Measurements from ENCODE around the gene SLC2A13.

The SLC2A13 gene

GRCh38 chr12:40013292-40013691 is 92.6 kb downstream of the SLC2A13 start:
- DNase-seq, result no peak
- in situ Hi-C loops (cut with MboI; ENCODE audit: low pct_unique_long_range_greater_than_20kb, low sequenced_read_pairs), result no loop called here

DNA sequence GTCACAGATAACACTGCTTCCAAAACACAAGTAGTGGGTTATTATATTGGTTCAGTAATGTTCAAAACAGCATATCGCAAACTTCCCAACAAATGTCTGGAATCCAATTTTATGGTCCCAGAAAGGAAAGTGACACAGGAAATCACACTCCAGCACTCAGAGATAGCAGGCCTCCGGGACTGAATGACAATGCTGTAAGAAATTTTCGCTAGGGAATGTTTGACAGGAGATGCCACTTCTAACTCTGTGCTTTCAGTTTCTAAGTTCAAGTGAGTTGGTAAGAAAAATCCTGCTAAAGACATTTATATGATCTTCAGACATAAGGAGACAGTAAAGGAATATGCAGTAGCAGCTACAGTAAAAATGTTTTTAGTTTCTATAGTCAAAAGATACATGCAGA is 93.2 kb downstream of the SLC2A13 start:
- no peak for DNase-seq
- in situ Hi-C loops (cut with MboI; ENCODE audit: low pct_unique_long_range_greater_than_20kb, low sequenced_read_pairs), result no loop called here

DNA sequence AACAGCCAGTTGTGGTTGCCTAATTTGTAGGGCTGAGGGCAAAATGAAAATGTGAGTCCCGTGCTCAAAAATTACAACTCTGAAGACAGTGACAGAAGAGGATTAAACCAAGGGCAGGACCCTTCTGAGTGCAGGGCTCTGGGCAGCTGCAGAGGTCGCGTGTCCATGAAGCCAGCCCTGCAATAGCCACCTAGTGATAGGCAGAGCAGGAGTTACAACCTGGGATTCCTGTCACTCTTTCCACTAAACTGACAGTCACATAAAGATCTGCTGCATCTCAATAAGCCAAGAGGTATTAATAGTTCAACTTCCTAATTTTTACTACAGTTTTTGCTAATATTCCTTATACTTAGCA is 94.1 kb downstream of the SLC2A13 start:
- DNase-seq, result no peak
- in situ Hi-C loops (cut with MboI; ENCODE audit: low pct_unique_long_range_greater_than_20kb, low sequenced_read_pairs), result no loop called here

DNA sequence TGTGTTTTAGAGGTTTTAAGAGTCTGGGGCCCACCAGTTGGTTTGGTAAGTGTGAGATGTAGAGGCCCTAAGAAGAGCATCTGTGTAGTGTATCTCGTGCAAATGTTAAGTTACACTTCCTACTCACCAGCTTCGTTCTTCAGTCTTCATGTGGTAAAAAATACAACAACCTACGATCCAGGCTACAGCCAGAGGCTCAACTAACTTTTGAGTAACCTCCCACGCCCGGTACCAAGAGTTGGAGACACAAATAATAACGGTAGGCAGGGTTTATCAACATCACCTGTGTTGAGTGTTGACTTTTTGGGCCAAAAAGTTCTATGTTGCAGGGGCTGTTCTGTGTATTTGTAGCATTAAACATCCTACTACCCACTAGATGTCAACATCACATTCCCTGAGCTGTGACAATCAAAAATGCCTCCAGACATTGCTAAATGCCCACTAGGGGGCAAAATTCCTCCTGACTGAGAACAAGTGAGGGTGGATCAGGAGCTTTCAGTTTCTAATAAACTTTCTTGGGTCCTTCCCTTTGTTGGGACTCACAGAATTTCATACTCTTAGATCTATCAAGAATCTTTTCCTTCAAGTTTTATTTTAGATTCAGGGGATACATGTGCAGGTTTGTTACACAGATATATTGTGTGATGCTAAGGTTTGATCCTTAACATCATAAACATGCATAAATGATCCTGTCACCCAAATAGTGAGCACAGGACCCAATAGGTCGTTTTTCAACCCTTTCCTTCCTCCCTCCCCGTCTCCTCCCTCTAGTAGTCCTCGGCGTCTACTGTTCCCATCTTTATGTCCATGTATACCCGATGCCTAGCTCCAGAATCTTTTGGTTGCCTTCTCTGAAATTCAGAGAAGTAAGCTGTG is 94.7 kb downstream of the SLC2A13 start:
- peak; percentile 70 for DNase-seq
- in situ Hi-C loops (cut with MboI; ENCODE audit: low pct_unique_long_range_greater_than_20kb, low sequenced_read_pairs), result no loop called here

GRCh38 chr12:40002178-40003169 is 103.4 kb downstream of the SLC2A13 start:
- in situ Hi-C loops (cut with MboI; ENCODE audit: low pct_unique_long_range_greater_than_20kb, low sequenced_read_pairs), result no loop called here
- no peak for DNase-seq

DNA sequence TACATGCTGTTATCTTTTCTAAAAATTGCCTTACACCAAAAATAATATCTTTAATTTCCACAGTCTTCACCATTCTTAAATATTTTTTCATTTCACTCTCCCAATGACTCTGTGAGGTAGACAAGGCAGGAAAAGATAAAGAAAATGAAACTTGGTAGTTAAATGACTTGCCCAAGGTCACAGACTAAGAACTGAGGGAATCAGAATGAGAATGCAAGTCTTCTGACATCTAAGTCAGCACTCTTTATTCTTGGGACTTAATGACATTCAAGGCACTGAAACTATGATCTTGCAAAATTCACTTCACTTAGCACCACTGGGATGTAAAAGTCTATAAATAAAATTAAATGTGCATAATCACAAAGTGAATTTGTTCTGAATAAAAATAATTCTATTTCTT is 104.5 kb downstream of the SLC2A13 start:
- in situ Hi-C loops (cut with MboI; ENCODE audit: low pct_unique_long_range_greater_than_20kb, low sequenced_read_pairs), result no loop called here
- no peak for DNase-seq

DNA sequence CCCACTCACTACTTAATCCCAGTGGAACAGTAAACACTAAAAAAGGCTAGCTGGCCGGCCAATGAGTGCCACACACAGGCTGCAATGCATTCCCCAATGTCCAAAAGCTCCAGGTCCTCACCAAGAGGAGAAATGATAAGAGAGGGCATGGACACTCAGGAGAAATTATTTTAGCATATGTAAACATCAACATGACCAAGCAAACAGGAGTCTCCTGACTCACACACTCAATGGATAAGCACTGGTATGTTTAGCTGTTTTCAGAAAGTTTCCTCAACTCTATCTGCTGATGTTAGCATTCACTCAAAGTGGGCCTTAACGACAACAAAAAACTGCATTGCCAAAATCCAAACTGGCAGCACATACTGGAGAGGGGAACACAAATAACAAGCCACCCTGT is 105.0 kb downstream of the SLC2A13 start:
- DNase-seq, result no peak
- in situ Hi-C loops (cut with MboI; ENCODE audit: low pct_unique_long_range_greater_than_20kb, low sequenced_read_pairs), result no loop called here

DNA sequence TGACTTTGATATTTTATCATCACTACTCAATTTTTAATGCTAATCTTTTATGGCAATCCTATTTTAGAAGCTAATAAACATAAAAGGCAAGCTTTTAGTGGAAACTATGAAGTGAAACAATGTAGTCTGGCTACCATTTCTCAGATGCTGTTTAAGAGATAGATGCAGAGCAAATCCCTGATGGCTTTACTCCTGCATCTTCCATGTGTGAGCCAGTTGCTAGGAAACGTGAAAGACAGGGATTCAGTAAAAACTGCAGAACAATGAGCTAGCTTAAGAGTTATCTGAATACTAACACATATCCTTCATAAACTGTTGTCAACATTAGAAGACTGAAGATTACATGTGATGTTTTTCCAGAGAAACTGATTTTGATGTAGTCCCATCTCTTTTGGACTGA is 112.6 kb downstream of the SLC2A13 start:
- in situ Hi-C loops (cut with MboI; ENCODE audit: low pct_unique_long_range_greater_than_20kb, low sequenced_read_pairs), result no loop called here
- DNase-seq, result no peak

DNA sequence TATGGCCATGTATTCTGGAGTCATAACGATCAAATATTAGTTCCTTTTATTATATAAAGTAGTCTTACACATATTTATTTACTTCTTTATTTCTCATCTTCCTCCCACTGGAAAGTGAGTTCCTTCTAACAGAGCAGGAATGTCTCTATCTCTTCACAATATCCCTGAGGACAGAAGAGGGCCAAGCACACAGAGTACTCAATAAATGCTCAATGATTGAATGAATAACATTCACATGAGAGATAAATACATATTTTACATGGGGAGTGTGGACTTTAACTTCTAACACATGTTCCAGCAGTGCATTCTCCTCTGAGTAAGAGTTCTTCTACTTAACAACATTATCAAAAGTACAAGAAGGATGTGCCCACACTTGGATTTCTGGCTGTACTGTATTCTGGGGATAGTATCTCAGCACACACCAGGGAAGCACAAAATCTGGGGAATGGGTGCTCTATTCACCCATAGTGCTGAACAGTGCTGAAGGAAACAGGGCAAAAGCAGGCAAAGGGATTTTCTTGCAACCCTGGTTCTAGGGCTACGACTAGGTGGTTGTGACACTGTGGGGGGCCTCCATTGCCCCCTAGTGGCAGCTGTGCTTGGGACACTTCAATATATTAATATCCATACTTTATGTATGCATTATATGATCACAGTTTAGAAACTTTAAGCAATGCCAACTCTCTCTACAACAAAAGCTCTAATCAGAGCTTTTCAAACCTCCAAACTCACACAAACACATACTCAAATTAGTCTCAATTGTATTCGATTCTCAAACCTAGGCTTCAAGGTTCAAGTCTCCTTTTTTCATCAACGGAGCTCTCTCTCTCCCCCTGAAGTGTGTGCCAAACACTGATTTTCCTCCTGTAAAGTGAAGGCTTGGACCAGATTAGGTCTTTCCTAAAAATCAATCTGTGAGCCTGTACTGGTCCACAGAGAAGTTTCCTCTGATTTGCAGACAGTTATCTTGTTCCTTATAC is 115.5 kb downstream of the SLC2A13 start:
- DNase-seq, result peak; percentile 65
- in situ Hi-C loops (cut with MboI; ENCODE audit: low pct_unique_long_range_greater_than_20kb, low sequenced_read_pairs), result no loop called here

- in situ Hi-C loops (cut with MboI; ENCODE audit: low pct_unique_long_range_greater_than_20kb, low sequenced_read_pairs), result no loop called here
Observed at GRCh38 chr12:39989501-39989900, 116.4 kb downstream of the SLC2A13 start.

DNA sequence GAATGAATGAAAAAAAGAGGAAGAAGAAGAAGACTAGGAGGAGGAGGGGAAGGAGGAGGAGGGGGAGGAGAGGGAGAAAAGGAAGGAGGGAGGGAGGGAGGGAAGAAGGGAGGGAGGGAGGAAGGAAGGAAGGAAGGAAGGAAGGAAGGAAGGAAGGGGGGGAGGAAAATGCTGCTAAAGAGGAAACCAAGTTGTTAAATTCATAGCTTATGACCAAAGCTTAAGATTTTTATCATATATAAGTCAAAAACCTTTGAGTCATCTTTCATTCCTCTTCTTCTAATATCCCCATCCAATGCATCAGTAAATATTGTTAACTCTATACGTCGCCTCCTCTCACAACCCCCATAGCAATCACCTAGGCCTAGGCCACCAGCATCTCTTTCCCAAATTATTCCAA is 117.3 kb downstream of the SLC2A13 start:
- in situ Hi-C loops (cut with MboI; ENCODE audit: low pct_unique_long_range_greater_than_20kb, low sequenced_read_pairs), result no loop called here
- DNase-seq, result no peak

More at GRCh38 chr12:39989501-39989900, 116.4 kb downstream of the SLC2A13 start:
- no peak for DNase-seq

GRCh38 chr12:39986674-39987073 is 119.2 kb downstream of the SLC2A13 start:
- no peak for DNase-seq
- in situ Hi-C loops (cut with MboI; ENCODE audit: low pct_unique_long_range_greater_than_20kb, low sequenced_read_pairs), result no loop called here

DNA sequence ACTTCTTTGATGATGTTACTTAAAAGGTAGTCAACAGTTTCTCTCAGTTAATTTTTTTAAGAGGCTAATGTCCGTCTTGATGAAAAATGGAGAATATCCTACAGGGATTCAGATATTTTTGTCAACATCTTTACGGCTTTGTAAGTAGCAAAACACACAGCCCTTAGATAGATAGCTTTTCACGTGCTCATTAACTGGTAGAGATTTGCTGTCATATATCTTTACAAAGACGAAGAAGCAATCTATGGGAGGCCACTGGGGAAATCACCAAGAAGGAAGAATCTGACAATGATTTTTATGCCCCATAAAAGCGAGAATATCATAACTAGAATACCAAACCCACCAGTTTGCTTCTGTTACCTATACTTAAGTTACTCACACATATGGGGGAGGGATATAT is 121.2 kb downstream of the SLC2A13 start:
- in situ Hi-C loops (cut with MboI; ENCODE audit: low pct_unique_long_range_greater_than_20kb, low sequenced_read_pairs), result no loop called here

DNA sequence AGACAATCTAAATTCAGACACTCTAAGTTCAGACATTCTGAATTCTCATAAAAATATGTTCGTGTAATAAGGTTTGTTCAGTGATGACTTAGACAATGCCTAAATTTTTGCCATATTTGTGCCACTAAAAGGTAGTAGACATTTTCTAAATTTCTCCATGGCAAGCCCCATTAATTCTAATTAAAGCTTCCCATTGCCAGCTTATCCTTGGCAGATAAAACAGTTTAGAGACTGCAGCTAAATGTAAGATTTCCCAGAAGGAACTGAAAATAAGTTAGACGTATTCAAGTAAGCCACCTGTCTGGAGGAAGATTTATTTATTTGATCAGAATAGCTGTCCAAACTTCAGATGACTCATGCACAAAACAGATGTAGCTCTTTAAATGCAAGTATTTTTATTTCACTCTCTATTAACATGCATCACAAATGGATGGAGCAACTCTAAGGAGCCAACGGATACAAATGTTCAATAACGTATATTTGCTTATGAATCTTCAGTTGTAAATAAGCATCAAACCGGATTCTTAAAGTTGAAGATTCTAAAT is 130.4 kb downstream of the SLC2A13 start:
- in situ Hi-C loops (cut with MboI; ENCODE audit: low pct_unique_long_range_greater_than_20kb, low sequenced_read_pairs), result no loop called here
- DNase-seq, result no peak

More for the DNA sequence above, 121.2 kb downstream of the SLC2A13 start:
- no peak for DNase-seq

GRCh38 chr12:39972119-39972518 is 133.8 kb downstream of the SLC2A13 start:
- DNase-seq, result peak; percentile 55
- in situ Hi-C loops (cut with MboI; ENCODE audit: low pct_unique_long_range_greater_than_20kb, low sequenced_read_pairs), result no loop called here

GRCh38 chr12:39971348-39971747 is 134.5 kb downstream of the SLC2A13 start:
- DNase-seq, result no peak
- in situ Hi-C loops (cut with MboI; ENCODE audit: low pct_unique_long_range_greater_than_20kb, low sequenced_read_pairs), result no loop called here

DNA sequence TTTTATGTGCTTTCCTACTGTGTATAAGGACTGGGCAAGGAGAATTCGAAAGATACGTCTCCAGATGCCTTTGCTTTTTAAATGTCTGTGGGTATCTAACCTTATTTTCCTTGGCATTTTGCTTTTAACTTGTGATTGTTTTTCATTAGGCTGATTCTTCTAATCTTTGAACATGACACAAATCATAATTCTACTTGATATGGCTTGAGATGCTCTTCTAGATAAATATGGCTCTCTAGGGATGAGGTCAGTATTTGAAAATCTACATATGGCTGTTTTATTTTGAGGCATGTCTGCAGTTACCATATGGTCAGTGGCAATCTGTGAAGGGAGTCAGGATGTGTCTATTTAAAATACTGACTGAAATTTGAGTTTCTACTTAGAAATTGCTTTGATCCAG is 139.2 kb downstream of the SLC2A13 start:
- no peak for DNase-seq
- in situ Hi-C loops (cut with MboI; ENCODE audit: low pct_unique_long_range_greater_than_20kb, low sequenced_read_pairs), result no loop called here

- no peak for DNase-seq
- in situ Hi-C loops (cut with MboI; ENCODE audit: low pct_unique_long_range_greater_than_20kb, low sequenced_read_pairs), result no loop called here
Observed at GRCh38 chr12:39966256-39966655, 139.6 kb downstream of the SLC2A13 start.

DNA sequence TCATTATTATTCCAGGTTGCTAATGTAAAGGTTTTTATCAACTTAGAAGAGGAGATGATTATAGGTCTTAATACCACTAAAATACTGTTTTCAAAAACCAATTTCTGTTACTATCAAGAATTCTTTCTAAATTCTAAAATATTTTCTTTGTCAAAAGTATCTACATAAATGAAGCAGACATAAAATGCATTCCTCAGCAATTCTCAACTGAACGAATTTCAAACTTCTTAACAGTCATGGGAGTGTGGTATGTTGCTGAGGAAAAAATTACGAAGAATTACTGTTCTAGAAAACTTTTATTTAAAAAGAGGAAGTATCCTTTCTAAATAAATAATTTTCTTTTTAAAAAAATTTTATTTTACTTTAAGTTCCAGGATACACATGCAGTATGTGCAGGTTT is 146.4 kb downstream of the SLC2A13 start:
- DNase-seq, result no peak

More for the DNA sequence above, 146.4 kb downstream of the SLC2A13 start:
- in situ Hi-C loops (cut with MboI; ENCODE audit: low pct_unique_long_range_greater_than_20kb, low sequenced_read_pairs), result no loop called here
